ENCODE results near the gene PKN2. TPM values are rescaled to one million over a fixed set of nuclear protein-coding genes. Genes with fewer than 3 reads are reported as not detected.
"Not testable (repeated sequence)": the region's sequence is repeated elsewhere in the genome, so short reads cannot be mapped to it uniquely, and the experiment has no call there.

The PKN2 gene
- total RNA-seq, 1 experiment from 2014 or later, result 74.1 TPM

GRCh38 chr1:88877911-88878310 lies 193.8 kb downstream of the PKN2 start:
- H3K4me1 ChIP-seq (ENCODE audit: control insufficient read depth, insufficient read depth, low read length), result no peaks in the 10 kb centered on the region
- ATAC-seq, result peak; percentile 63; the same call in 1 of the 2 replicates
- no peak for DNase-seq (ENCODE audit: low read depth, low spot score)
- in situ Hi-C loops (cut with HindIII; ENCODE audit: low pct_unique_long_range_greater_than_20kb, low sequenced_read_pairs), result no loop called here
- no peaks in the 10 kb centered on the region for H3K9me3 ChIP-seq (ENCODE audit: control insufficient read depth, insufficient read depth, low read depth, low read length)
- no peaks in the 10 kb centered on the region for H3K27me3 ChIP-seq (ENCODE audit: control insufficient read depth, insufficient read depth, low read length)
- peaks cover 11% of the 10 kb centered on the region for H3K36me3 ChIP-seq (ENCODE audit: control insufficient read depth, insufficient read depth, low read length)
- TF ChIP-seq TCF7L2 (IDR thresholded peaks at IDR 0.05; ENCODE audit: low read depth, low read length) (no peak), SIN3A (IDR thresholded peaks at IDR 0.05; ENCODE audit: borderline replicate concordance, insufficient read depth, low read depth, low read length) (no peak), POLR2AphosphoS5 (IDR thresholded peaks at IDR 0.05; ENCODE audit: low read depth, low read length) (no peak), REST (IDR thresholded peaks at IDR 0.05; ENCODE audit: insufficient read depth in 1 of 2, low read depth in 2 of 2, low read length in 1 of 2) (no peak), CTCF (IDR thresholded peaks at IDR 0.05) (no peak; the same call in 1 of the 2 replicates)
- H3K4me3 ChIP-seq (ENCODE audit: low read depth in 2 of 2, low read length in 2 of 2), result no peak overlapping the region
- ChIA-PET CTCF (no interaction called here), POLR2A (no interaction called here)
- no TSS peak for BruUV-seq (replicated peaks)
- H3K27ac ChIP-seq (ENCODE audit: low read length), result no peak overlapping the region
- intact Hi-C loops (cut with micrococcal nuclease; ENCODE audit: unreplicated experiment), result loop anchor here (5.0 to 10.0 kb wide), 3 partner anchors 73 to 271 kb away; no protein-coding TSS in a partner anchor

- DNase-seq (ENCODE audit: low read depth, low spot score) (no peak), ATAC-seq (no peak; the same call in 1 of the 2 replicates)
- Histone ChIP-seq H3K9me3 (ENCODE audit: control insufficient read depth, insufficient read depth, low read depth, low read length) (no peaks in the 10 kb centered on the region), H3K4me3 (ENCODE audit: low read depth in 2 of 2, low read length in 2 of 2) (no peak overlapping the region), H3K27ac (ENCODE audit: low read length) (no peak overlapping the region), H3K36me3 (ENCODE audit: control insufficient read depth, insufficient read depth, low read length) (peaks cover 15% of the 10 kb centered on the region), H3K4me1 (ENCODE audit: control insufficient read depth, insufficient read depth, low read length) (no peaks in the 10 kb centered on the region), H3K27me3 (ENCODE audit: control insufficient read depth, insufficient read depth, low read length) (no peaks in the 10 kb centered on the region)
- CTCF ChIA-PET, result interaction anchor here (0.6 kb wide), 1 partner anchor 41 kb away, joined by 10 read pairs; no protein-coding TSS in a partner anchor
- in situ Hi-C loops (cut with HindIII; ENCODE audit: low pct_unique_long_range_greater_than_20kb, low sequenced_read_pairs) (no loop called here), intact Hi-C loops (cut with micrococcal nuclease; ENCODE audit: unreplicated experiment) (loop anchor here (5.0 to 10.0 kb wide), 3 partner anchors 74 to 271 kb away; no protein-coding TSS in a partner anchor)
- no TSS peak for BruUV-seq (replicated peaks)
- POLR2A ChIA-PET, result no interaction called here
- TF ChIP-seq SIN3A (IDR thresholded peaks at IDR 0.05; ENCODE audit: borderline replicate concordance, insufficient read depth, low read depth, low read length), result no peak
- TF ChIP-seq CTCF (IDR thresholded peaks at IDR 0.05), result no peak
- TF ChIP-seq TCF7L2 (IDR thresholded peaks at IDR 0.05; ENCODE audit: low read depth, low read length), result no peak
- TF ChIP-seq REST (IDR thresholded peaks at IDR 0.05; ENCODE audit: insufficient read depth in 1 of 2, low read depth in 2 of 2, low read length in 1 of 2), result no peak
- TF ChIP-seq POLR2AphosphoS5 (IDR thresholded peaks at IDR 0.05; ENCODE audit: low read depth, low read length), result no peak
Observed at GRCh38 chr1:88878731-88879130, 194.7 kb downstream of the PKN2 start.

- ATAC-seq; in situ Hi-C loops (cut with HindIII; ENCODE audit: low pct_unique_long_range_greater_than_20kb, low sequenced_read_pairs); H3K27me3 ChIP-seq (ENCODE audit: control insufficient read depth, insufficient read depth, low read length); H3K27ac ChIP-seq (ENCODE audit: low read length); intact Hi-C loops (cut with micrococcal nuclease; ENCODE audit: unreplicated experiment); H3K9me3 ChIP-seq (ENCODE audit: control insufficient read depth, insufficient read depth, low read depth, low read length); POLR2A ChIA-PET; H3K4me3 ChIP-seq (ENCODE audit: low read depth in 2 of 2, low read length in 2 of 2); DNase-seq (ENCODE audit: low read depth, low spot score); H3K4me1 ChIP-seq (ENCODE audit: control insufficient read depth, insufficient read depth, low read length); BruUV-seq (replicated peaks): not testable (repeated sequence)
- CTCF ChIA-PET, result interaction anchor here (0.7 kb wide), 1 partner anchor 203 kb away, joined by 4 read pairs; no protein-coding TSS in a partner anchor
- peaks cover 23% of the 10 kb centered on the region for H3K36me3 ChIP-seq (ENCODE audit: control insufficient read depth, insufficient read depth, low read length)
Observed at GRCh38 chr1:88880717-88881116, 196.6 kb downstream of the PKN2 start.
